GM19238 (cell line): ENCODE measurements around the gene POMT2.
A peak's percentile ranks its signal among the peaks of the same experiment; 100 is the strongest.
"Not testable (repeated sequence)": the region's sequence is repeated elsewhere in the genome, so short reads cannot be mapped to it uniquely, and the experiment has no call there.

Experiments
- DNase-seq: peaks from one replicate; pipeline ENCODE4 v3.0.0; 2011; ENCODE audit warnings: low spot score; ENCODE audit not compliant: insufficient read length

The POMT2 gene

DNA sequence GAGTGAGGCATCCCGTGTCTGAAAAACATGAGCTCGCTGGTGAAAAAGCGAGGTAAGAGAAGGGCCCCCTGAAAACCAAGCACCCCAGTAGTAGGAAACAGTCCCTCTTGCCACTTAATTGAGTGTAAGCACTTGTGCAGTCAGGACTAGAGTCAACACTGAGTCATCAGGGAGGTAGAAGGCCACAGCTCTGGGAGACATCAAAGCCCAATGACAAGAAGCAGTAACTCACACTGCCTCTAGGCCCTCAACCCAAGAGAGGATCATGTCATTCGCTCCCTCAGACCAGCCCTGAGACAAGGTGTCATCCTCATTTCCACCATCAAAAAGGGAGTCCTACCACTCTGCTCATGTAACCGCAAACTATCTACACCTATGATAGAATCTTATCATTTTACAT is 17.8 kb downstream of the POMT2 start:
- no peak for DNase-seq

DNA sequence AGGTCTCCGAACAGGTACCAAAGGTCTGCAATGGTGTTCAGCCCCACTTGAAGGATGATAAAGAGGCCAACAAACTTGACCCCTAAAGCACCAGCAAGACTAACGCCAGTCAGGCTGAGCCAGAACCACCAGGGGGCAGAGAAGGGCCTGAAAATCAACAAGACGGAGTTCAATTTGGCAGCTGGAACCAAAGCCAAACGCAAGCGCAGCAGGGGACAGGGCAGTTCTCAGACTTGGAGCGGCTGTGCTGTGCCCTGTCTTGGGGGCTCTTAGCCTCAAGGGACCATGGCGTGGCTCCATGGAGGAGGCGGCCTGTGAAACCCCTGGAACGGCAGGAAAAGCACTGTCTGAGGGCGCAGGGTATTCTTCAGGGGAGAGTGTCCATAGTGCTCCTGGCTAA is 19.6 kb downstream of the POMT2 start:
- peak; percentile 56 for DNase-seq

DNA sequence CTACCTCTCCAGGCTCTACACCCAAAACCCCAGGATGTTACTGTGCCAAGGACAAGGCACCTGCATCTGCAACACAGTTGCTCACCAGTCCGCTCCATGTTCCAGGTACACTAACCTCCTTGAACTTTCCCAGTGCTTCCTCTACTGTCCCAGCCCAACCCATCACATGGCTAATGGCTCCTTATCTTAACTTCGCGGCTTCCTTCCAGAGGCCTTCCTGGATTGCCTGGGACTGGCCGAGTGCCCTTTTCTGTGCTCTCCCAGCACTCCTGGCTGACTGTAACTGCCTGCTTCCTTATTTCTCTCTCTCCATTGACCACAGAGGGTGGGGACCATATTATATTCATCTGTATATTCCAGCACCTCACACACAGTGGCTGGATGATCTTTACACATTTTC is 20.9 kb downstream of the POMT2 start:
- DNase-seq: no peak

GRCh38 chr14:77296906-77297305 is 23.8 kb downstream of the POMT2 start:
- no peak for DNase-seq

- no peak for DNase-seq
Observed at GRCh38 chr14:77296155-77296554, 24.5 kb downstream of the POMT2 start.

DNA sequence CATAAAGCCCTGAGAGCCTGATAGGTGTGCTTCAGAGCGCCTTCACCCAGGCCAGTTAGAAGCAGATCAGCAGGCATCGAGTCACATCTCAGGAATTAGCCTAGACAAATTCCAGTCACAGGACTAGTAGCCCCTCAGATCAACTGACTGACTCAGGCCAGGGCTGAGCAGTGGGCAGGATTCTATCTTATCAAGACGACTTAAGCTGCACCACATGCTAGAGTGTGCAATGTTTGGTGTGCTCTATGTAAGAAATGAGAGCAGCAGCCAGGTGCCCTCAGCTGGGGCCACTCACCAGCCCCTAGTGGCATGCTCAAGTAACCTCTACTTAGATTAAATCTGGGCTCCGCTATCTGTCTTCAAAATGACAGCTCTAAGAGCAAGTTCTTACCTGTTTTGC is 30.0 kb downstream of the POMT2 start:
- no peak for DNase-seq

- no peak for DNase-seq
Observed at GRCh38 chr14:77286576-77286975, 34.1 kb downstream of the POMT2 start.

DNA sequence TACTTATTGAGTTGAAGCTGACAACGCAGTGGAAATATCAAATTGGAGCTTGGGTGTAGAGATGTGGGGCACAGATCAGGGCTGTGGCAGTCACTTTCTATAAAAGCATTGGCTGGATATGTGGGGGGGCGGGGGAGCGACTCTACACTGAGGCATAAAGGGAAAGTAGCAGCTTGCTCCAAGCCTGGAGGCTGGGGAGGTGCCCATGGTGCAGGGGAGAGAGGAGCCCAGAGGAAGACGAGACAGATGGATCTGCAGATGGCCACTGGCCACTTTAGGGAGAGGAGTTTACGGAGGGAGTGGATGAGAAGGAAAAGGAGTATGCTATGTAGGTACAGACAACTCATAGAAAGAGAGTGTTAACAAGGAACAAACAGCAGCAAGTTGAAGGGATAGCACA is 36.2 kb downstream of the POMT2 start:
- no peak for DNase-seq

DNA sequence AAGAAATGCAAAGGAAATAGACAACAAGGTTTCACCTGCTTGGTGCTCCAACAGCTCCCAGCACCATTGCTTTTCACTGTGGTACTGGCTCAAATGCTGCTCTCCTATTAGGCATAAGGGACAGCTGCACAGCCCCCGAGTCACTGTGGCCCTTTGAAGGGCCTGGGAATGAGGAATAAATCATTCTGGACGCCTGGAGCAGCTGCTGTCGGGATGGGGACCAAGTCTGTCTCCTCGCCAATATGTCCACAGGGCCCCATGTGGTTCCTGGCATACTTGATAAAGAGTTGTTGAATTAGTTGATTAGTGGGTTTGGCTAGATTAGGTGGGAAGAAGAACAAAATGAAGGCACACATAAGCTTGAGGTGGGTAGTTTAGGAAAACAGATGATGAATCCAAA is 36.6 kb downstream of the POMT2 start:
- no peak for DNase-seq

- DNase-seq: no peak
Observed at GRCh38 chr14:77281852-77282410, 38.8 kb downstream of the POMT2 start.

GRCh38 chr14:77280921-77281320 is 39.8 kb downstream of the POMT2 start:
- not testable (repeated sequence) for DNase-seq

DNA sequence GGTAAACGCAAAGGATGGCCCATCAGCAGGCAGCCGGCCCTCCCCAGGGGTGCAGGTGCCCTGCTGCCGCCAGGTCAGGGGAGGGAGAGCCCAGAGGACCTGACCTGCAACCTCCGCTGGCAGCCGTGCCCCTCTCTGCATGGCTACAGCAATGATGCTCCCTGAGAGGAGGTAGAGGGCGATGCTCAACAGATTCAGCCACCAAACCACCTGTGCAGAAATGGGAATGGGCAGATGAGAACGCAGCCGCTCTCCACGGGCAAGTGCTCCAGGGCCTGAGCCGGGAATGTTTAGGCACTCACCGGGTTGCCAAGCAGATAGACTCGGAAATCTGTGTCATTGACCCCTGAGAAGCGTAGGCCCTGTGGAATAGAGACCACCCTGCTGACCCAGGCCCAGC is 41.0 kb downstream of the POMT2 start:
- DNase-seq: no peak

DNA sequence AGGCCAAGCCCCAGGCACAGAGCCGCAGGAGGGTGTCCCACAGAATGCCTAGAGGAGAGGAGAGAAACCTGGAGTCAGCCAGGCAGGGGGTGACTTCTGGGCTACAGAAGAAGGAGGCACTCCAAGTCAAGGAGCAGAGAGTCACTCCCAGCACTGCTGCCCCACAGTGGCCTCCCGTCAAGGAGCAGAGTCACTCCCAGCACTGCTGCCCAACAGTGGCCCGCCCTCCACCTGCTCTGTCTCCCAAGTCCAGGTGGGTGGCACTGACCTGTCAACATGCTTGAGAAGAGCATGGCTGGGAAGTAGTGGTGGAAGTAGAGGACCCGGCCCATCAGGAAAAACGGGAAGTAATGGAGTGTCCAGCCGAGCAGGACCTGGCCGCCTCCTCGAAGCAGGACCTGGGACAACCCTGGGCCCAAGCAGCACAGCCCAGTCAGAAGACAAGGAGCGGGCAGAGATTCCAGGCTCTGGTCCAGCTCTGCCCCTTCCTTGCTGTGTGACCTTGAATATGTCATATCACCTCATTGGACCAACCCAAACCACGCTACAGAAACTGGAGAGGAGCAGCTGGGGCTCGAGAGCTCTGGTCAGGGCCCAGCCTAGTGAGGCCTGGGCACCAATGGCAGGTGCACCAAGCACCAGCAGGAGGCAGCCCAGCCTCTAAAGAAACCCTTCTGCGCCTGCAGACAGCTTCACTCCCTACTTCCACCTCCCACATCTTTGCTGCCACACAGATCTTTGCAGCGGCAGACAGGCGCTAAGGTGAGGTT is 42.0 kb downstream of the POMT2 start:
- DNase-seq: no peak

DNA sequence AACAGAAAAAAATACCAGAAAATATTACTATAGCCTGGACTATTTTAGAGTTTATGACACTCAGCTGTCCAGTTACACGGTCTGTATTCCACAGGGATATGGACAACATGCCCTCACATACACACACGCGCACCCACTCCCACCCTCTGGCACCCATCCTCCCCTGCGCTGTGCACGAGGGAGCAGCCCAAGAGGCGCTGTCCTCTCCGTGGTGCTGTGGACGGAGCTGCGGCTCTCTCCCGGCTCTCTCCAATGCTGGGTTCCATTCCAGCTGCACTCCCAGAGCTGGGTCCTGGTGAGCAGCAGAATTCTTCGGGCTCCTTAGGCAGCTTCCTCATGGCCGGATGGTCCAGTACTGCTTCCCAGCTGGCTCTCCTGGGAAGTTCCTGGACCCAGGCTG is 43.7 kb downstream of the POMT2 start:
- DNase-seq: no peak

- DNase-seq: no peak
Observed at GRCh38 chr14:77276295-77276935, 44.3 kb downstream of the POMT2 start.

DNA sequence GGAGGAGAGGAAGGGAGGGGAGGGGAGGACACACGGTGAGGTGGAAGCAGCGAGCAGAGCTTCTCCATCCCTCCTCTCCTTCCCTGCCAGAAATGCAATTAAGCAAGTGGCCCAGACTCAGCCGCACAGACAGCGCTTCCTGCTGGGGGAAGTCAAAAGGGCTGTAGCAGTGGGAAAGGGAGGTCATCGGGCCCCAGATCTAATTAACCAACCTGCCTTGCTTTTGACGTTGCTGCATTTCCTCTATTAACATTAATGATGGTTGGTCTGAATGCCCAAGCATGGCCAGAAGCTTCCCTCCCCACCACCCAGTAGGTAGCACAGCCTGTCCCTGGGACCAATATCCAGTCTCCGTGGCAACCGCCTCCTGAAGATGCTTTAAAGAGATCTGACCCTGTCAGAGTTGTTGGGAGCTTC is 45.1 kb downstream of the POMT2 start:
- DNase-seq: no peak

DNA sequence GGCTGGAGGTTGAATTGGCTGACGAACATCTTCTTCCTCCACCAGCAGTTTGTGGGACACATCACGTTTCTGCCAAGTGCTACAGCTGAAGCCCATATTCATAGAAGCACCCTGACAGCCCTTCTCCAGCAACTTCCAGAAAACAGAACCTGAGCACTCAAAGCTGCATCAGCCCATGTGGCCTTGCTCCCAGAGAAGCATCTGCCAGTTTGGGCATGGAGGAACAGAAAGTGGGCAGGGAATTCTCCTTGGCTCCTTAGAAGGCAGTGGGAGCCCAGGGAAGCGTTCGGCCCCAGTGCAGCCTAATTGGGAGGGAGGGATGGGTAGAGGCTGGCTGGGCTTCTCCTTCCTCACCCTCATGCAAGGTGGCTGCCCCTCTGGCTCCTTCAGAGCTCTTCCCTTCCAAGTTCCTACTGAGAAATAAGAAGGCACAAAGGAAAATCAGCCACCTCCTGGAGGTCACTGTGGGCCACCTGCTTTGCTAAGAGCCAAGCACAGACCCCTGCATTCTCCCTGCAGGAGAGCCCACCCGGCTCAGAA is 45.6 kb downstream of the POMT2 start:
- DNase-seq: no peak

DNA sequence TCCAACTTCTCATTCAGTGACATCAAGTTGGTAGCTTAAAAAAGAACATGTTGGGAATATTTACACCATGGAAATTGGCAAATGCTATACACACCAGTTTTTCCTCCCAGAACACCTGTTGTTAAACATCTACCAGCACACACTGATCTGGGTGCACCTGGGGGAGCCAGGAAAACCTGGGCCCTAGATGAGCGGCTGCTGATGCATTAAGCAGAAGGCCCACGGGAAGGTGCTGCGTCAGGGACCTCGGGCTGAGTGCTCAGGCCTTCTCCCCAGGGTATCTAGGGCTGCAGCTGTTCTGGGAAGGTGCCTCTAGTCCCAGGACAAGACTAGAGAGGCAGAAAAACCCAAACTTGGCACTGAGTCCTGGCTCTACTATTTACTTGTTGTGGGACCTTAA is 46.9 kb downstream of the POMT2 start:
- DNase-seq: no peak

DNA sequence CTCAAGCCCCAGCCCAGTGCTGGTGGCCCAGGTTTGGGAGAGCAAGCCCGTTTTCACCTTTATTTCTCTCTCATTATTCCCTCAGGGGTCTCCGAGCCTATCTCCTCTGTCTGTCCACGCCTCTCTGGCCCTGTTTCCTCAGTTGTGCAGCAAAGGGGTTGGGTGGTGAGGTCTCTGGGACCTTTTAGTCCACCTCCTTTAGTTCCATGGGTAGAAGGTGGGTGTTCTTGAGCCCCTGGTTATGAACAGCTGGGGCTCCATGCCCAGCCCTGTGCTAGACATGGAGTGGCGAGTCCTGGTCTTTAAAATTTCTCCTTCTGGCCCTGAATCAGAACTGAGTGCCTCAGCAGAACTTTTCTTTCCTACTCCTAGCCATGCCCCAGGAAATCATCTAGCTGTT is 48.4 kb downstream of the POMT2 start:
- no peak for DNase-seq

DNA sequence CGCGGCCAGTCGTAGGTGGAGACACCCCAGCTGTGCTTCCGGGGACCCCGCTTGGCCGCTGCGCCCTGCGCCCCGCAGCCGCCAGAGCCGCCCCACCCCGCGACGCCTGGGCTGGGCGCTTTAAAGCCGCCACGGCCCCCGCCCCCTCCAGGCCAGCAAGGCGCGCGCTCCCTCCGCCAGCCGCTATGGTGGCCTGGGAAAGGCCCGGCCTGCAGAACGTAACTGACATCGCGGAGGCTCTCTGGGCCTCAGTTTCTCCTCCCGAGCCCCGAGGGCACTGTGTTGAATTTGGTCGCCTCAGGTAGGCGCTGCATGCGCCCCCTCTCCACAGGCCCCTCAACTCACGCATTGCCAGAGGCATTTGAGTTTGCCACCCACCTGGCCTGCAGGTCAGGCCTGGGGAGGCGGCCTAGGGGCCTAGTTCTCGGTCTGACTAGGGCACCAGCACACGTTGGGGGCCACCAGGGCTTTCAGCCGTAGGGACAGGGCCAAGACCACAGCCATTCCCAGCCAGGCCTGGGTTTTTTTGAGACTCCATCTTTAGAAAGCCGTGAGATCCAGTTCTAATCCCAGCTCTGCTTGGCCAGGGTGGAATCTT is 49.5 kb downstream of the POMT2 start, which contains the start of gene NGB:
NGB (minus strand) TSS at position 94 of the 598 bp plus-strand sequence. CDS start 269 bp downstream, outside the sequence.
- DNase-seq: no peak

- DNase-seq: no peak
Observed at GRCh38 chr14:77270361-77271112, 50.1 kb downstream of the POMT2 start.
